ENCODE data around the gene CES2.
"Not testable (repeated sequence)": the region's sequence is repeated elsewhere in the genome, so short reads cannot be mapped to it uniquely, and the experiment has no call there.

CES2 gene

GRCh38 chr16:66895999-66896398 is 39.3 kb upstream of the CES2 start:
- Histone ChIP-seq H3K23ac (ENCODE audit: low read length) (no peak overlapping the region), H2BK120ac (ENCODE audit: low read depth, low read length) (no peak overlapping the region), H4K8ac (ENCODE audit: low read depth, low read length) (no peak overlapping the region), H2BK5ac (ENCODE audit: low read length) (no peak overlapping the region), H3K36me3 (ENCODE audit: control insufficient read depth, insufficient read depth, low read length) (no peaks in the 10 kb centered on the region), H3K79me2 (ENCODE audit: control insufficient read depth, insufficient read depth, low read length) (no peaks in the 10 kb centered on the region), H3K4ac (ENCODE audit: low read depth, low read length) (no peak overlapping the region), H3K27me3 (ENCODE audit: insufficient read depth, low read length, poor library complexity) (no peaks in the 10 kb centered on the region), H4K5ac (ENCODE audit: low read length) (no peak overlapping the region), H3K27ac (ENCODE audit: low read depth, low read length) (no peak overlapping the region), H2BK15ac (replicated peaks; ENCODE audit: low read depth) (no peak overlapping the region), H3K9ac (ENCODE audit: low read length) (no peak overlapping the region), H2AK5ac (ENCODE audit: low read length) (no peak overlapping the region), H3K18ac (ENCODE audit: low read length) (no peak overlapping the region), H3K4me2 (ENCODE audit: low read length) (no peak overlapping the region), H3K4me1 (ENCODE audit: control insufficient read depth, low read depth, low read length) (no peaks in the 10 kb centered on the region), H3K56ac (ENCODE audit: low read length) (no peak overlapping the region), H3K79me1 (ENCODE audit: low read length) (no peaks in the 10 kb centered on the region), H3K4me3 (ENCODE audit: low read length) (no peak overlapping the region)
- DNase-seq: no peak
- no CpG with 5 or more reads among the region's 3 CpGs for WGBS (ENCODE audit: extremely low coverage, insufficient coverage, low lambda C conversion rate)

GRCh38 chr16:66896682-66897081 is 38.6 kb upstream of the CES2 start:
- H3K79me1 ChIP-seq (ENCODE audit: low read length); H3K18ac ChIP-seq (ENCODE audit: low read length); H3K9ac ChIP-seq (ENCODE audit: low read length); H4K8ac ChIP-seq (ENCODE audit: low read depth, low read length); DNase-seq; H3K79me2 ChIP-seq (ENCODE audit: control insufficient read depth, insufficient read depth, low read length); H3K23ac ChIP-seq (ENCODE audit: low read length); H2BK15ac ChIP-seq (replicated peaks; ENCODE audit: low read depth); H3K4me3 ChIP-seq (ENCODE audit: low read length); H2BK5ac ChIP-seq (ENCODE audit: low read length); H3K36me3 ChIP-seq (ENCODE audit: control insufficient read depth, insufficient read depth, low read length); H3K4me1 ChIP-seq (ENCODE audit: control insufficient read depth, low read depth, low read length); H4K5ac ChIP-seq (ENCODE audit: low read length); H3K27ac ChIP-seq (ENCODE audit: low read depth, low read length); H3K27me3 ChIP-seq (ENCODE audit: insufficient read depth, low read length, poor library complexity); H3K56ac ChIP-seq (ENCODE audit: low read length); H3K4me2 ChIP-seq (ENCODE audit: low read length); H2BK120ac ChIP-seq (ENCODE audit: low read depth, low read length); H2AK5ac ChIP-seq (ENCODE audit: low read length); H3K4ac ChIP-seq (ENCODE audit: low read depth, low read length): not testable (repeated sequence)
- no CpG with 5 or more reads among the region's 5 CpGs for WGBS (ENCODE audit: extremely low coverage, insufficient coverage, low lambda C conversion rate)

GRCh38 chr16:66898207-66898606 is 37.1 kb upstream of the CES2 start:
- H3K27me3 ChIP-seq (ENCODE audit: insufficient read depth, low read length, poor library complexity): no peaks in the 10 kb centered on the region
- H3K27ac ChIP-seq (ENCODE audit: low read depth, low read length): no peak overlapping the region
- H3K4ac ChIP-seq (ENCODE audit: low read depth, low read length): no peak overlapping the region
- no peak overlapping the region for H2AK5ac ChIP-seq (ENCODE audit: low read length)
- no peak overlapping the region for H3K56ac ChIP-seq (ENCODE audit: low read length)
- H4K5ac ChIP-seq (ENCODE audit: low read length): no peak overlapping the region
- no peak overlapping the region for H2BK15ac ChIP-seq (replicated peaks; ENCODE audit: low read depth)
- H3K79me1 ChIP-seq (ENCODE audit: low read length): no peaks in the 10 kb centered on the region
- H3K9ac ChIP-seq (ENCODE audit: low read length): no peak overlapping the region
- H3K4me1 ChIP-seq (ENCODE audit: control insufficient read depth, low read depth, low read length): no peaks in the 10 kb centered on the region
- no CpG with 5 or more reads among the region's 3 CpGs for WGBS (ENCODE audit: extremely low coverage, insufficient coverage, low lambda C conversion rate)
- H3K4me2 ChIP-seq (ENCODE audit: low read length): no peak overlapping the region
- no peak overlapping the region for H2BK120ac ChIP-seq (ENCODE audit: low read depth, low read length)
- no peak overlapping the region for H3K23ac ChIP-seq (ENCODE audit: low read length)
- no peak for DNase-seq
- H2BK5ac ChIP-seq (ENCODE audit: low read length): no peak overlapping the region
- H3K4me3 ChIP-seq (ENCODE audit: low read length): no peak overlapping the region
- no peaks in the 10 kb centered on the region for H3K79me2 ChIP-seq (ENCODE audit: control insufficient read depth, insufficient read depth, low read length)
- no peaks in the 10 kb centered on the region for H3K36me3 ChIP-seq (ENCODE audit: control insufficient read depth, insufficient read depth, low read length)
- H3K18ac ChIP-seq (ENCODE audit: low read length): no peak overlapping the region
- no peak overlapping the region for H4K8ac ChIP-seq (ENCODE audit: low read depth, low read length)

- H3K4me2 ChIP-seq (ENCODE audit: low read length): no peak overlapping the region
- DNase-seq: no peak
- no peak overlapping the region for H3K56ac ChIP-seq (ENCODE audit: low read length)
- H3K27me3 ChIP-seq (ENCODE audit: insufficient read depth, low read length, poor library complexity): no peaks in the 10 kb centered on the region
- no peak overlapping the region for H2BK5ac ChIP-seq (ENCODE audit: low read length)
- no peak overlapping the region for H3K27ac ChIP-seq (ENCODE audit: low read depth, low read length)
- H4K8ac ChIP-seq (ENCODE audit: low read depth, low read length): no peak overlapping the region
- H3K79me2 ChIP-seq (ENCODE audit: control insufficient read depth, insufficient read depth, low read length): no peaks in the 10 kb centered on the region
- H4K5ac ChIP-seq (ENCODE audit: low read length): no peak overlapping the region
- no peak overlapping the region for H2BK120ac ChIP-seq (ENCODE audit: low read depth, low read length)
- no peaks in the 10 kb centered on the region for H3K4me1 ChIP-seq (ENCODE audit: control insufficient read depth, low read depth, low read length)
- H3K9ac ChIP-seq (ENCODE audit: low read length): no peak overlapping the region
- WGBS (ENCODE audit: extremely low coverage, insufficient coverage, low lambda C conversion rate): no CpG with 5 or more reads among the region's 2 CpGs
- no peak overlapping the region for H2AK5ac ChIP-seq (ENCODE audit: low read length)
- no peak overlapping the region for H3K4me3 ChIP-seq (ENCODE audit: low read length)
- H3K36me3 ChIP-seq (ENCODE audit: control insufficient read depth, insufficient read depth, low read length): no peaks in the 10 kb centered on the region
- no peak overlapping the region for H2BK15ac ChIP-seq (replicated peaks; ENCODE audit: low read depth)
- H3K23ac ChIP-seq (ENCODE audit: low read length): no peak overlapping the region
- H3K79me1 ChIP-seq (ENCODE audit: low read length): no peaks in the 10 kb centered on the region
- no peak overlapping the region for H3K18ac ChIP-seq (ENCODE audit: low read length)
- no peak overlapping the region for H3K4ac ChIP-seq (ENCODE audit: low read depth, low read length)
Measured at GRCh38 chr16:66898933-66899309, 36.4 kb upstream of the CES2 start.

- DNase-seq: no peak
- WGBS (ENCODE audit: extremely low coverage, insufficient coverage, low lambda C conversion rate): no CpG with 5 or more reads among the region's 6 CpGs
Measured at GRCh38 chr16:66899310-66899944, 35.9 kb upstream of the CES2 start.

More at GRCh38 chr16:66899310-66899944, 35.9 kb upstream of the CES2 start:
- H2BK120ac ChIP-seq (ENCODE audit: low read depth, low read length): no peak overlapping the region
- H3K23ac ChIP-seq (ENCODE audit: low read length): no peak overlapping the region
- H3K9ac ChIP-seq (ENCODE audit: low read length): no peak overlapping the region
- H3K27ac ChIP-seq (ENCODE audit: low read depth, low read length): no peak overlapping the region
- H2BK5ac ChIP-seq (ENCODE audit: low read length): no peak overlapping the region
- H3K18ac ChIP-seq (ENCODE audit: low read length): no peak overlapping the region
- no peak overlapping the region for H3K4ac ChIP-seq (ENCODE audit: low read depth, low read length)
- H3K4me3 ChIP-seq (ENCODE audit: low read length): no peak overlapping the region
- H3K36me3 ChIP-seq (ENCODE audit: control insufficient read depth, insufficient read depth, low read length): no peaks in the 10 kb centered on the region
- no peaks in the 10 kb centered on the region for H3K79me1 ChIP-seq (ENCODE audit: low read length)
- H3K4me2 ChIP-seq (ENCODE audit: low read length): no peak overlapping the region
- H3K79me2 ChIP-seq (ENCODE audit: control insufficient read depth, insufficient read depth, low read length): no peaks in the 10 kb centered on the region
- no peak overlapping the region for H2AK5ac ChIP-seq (ENCODE audit: low read length)
- H3K56ac ChIP-seq (ENCODE audit: low read length): peak overlapping the region; percentile 5
- no peaks in the 10 kb centered on the region for H3K4me1 ChIP-seq (ENCODE audit: control insufficient read depth, low read depth, low read length)
- no peak overlapping the region for H4K5ac ChIP-seq (ENCODE audit: low read length)
- no peaks in the 10 kb centered on the region for H3K27me3 ChIP-seq (ENCODE audit: insufficient read depth, low read length, poor library complexity)
- H2BK15ac ChIP-seq (replicated peaks; ENCODE audit: low read depth): no peak overlapping the region
- no peak overlapping the region for H4K8ac ChIP-seq (ENCODE audit: low read depth, low read length)

Data from mesendoderm (in vitro differentiated cells).